Effector memory CD4-positive, alpha-beta T cell (primary cell): ENCODE data around the gene KCNC1.

Source experiments
- DNase-seq, 3 donors: peaks; one replicate each; pipeline ENCODE4 v3.0.0-alpha.2; 2020
- H3K27ac ChIP-seq: 2 replicates; pipeline ENCODE4 v1.7.0; 2013; ENCODE audit warnings: mild to moderate bottlenecking, low read length, moderate library complexity; ENCODE audit not compliant: insufficient read depth, poor library complexity, severe bottlenecking
- H3K27me3 ChIP-seq: replicated peaks from 2 replicates; pipeline ENCODE4 v1.7.0; 2013; ENCODE audit warnings: mild to moderate bottlenecking, low read length; ENCODE audit not compliant: insufficient read depth, control insufficient read depth, poor library complexity, severe bottlenecking
- H3K36me3 ChIP-seq: 2 replicates; pipeline ENCODE4 v1.7.0; 2013; ENCODE audit warnings: mild to moderate bottlenecking, low read length, moderate library complexity; ENCODE audit not compliant: control insufficient read depth, insufficient read depth
- H3K4me1 ChIP-seq: 2 replicates; pipeline ENCODE4 v1.7.0; 2013; ENCODE audit warnings: low read length, mild to moderate bottlenecking; ENCODE audit not compliant: control insufficient read depth, insufficient read depth, poor library complexity, severe bottlenecking
- H3K4me3 ChIP-seq: 2 replicates; pipeline ENCODE4 v1.7.0; 2013; ENCODE audit warnings: low read length, low read depth, mild to moderate bottlenecking; ENCODE audit not compliant: insufficient read depth, poor library complexity, severe bottlenecking
- H3K9me3 ChIP-seq: 2 replicates; pipeline ENCODE4 v1.7.0; 2013; ENCODE audit warnings: mild to moderate bottlenecking, low read length, moderate library complexity; ENCODE audit not compliant: control insufficient read depth

The KCNC1 gene

GRCh38 chr11:17788084-17788483, 53.5 kb downstream of the KCNC1 start:
- Histone ChIP-seq H3K4me1 (no peaks in the 10 kb centered on the region), H3K27ac (no peak overlapping the region), H3K36me3 (no peaks in the 10 kb centered on the region), H3K9me3 (no peaks in the 10 kb centered on the region), H3K4me3 (no peak overlapping the region), H3K27me3 (no peaks in the 10 kb centered on the region)
- no peak for DNase-seq

DNA sequence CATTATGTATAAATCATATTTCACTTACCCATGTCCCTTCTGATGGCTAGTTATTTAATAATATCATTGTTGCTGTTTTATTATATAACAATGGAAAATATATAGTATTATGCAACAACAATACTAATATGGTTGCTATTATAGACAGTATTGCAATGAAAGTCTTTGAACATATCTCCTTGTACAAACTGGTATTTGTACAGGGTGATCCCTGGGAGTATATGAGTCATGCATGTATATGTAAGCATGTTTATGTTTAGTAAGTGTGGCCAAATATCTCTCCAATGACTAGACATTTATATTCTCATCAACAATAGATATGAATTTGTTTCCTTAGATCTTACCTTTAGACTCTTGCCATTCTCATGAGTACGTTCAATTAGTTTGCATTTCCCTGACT, 55.9 kb downstream of the KCNC1 start:
- H3K4me1 ChIP-seq = no peaks in the 10 kb centered on the region
- no peak overlapping the region for H3K4me3 ChIP-seq
- no peak overlapping the region for H3K27ac ChIP-seq
- H3K9me3 ChIP-seq = no peaks in the 10 kb centered on the region
- no peaks in the 10 kb centered on the region for H3K36me3 ChIP-seq
- no peak for DNase-seq
- no peaks in the 10 kb centered on the region for H3K27me3 ChIP-seq

DNA sequence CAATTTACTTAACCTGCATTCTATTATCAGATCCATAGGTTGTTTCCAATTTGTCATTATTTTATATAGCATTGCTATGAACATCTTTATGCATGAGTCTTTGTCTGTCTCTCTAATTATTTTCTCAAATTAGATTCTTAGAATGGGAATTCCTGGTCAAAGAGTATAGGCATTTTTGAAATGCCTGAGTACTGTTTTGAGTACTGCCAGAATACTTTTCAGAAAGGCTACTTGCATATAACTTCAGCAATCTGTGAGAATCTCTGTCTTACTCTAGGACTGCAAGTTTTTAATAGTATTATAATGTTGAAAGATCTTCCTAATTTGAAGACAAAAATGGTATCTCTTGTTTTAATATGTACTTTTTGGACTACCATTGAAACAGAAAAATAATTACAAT, 56.6 kb downstream of the KCNC1 start:
- no peaks in the 10 kb centered on the region for H3K27me3 ChIP-seq
- no peaks in the 10 kb centered on the region for H3K4me1 ChIP-seq
- no peak overlapping the region for H3K27ac ChIP-seq
- no peaks in the 10 kb centered on the region for H3K36me3 ChIP-seq
- DNase-seq = no peak
- H3K9me3 ChIP-seq = no peaks in the 10 kb centered on the region
- no peak overlapping the region for H3K4me3 ChIP-seq

GRCh38 chr11:17792161-17792560, 57.6 kb downstream of the KCNC1 start:
- no peak for DNase-seq
- no peaks in the 10 kb centered on the region for H3K36me3 ChIP-seq

GRCh38 chr11:17793642-17794170, 59.1 kb downstream of the KCNC1 start:
- no peaks in the 10 kb centered on the region for H3K36me3 ChIP-seq
- H3K9me3 ChIP-seq = no peaks in the 10 kb centered on the region
- no peaks in the 10 kb centered on the region for H3K27me3 ChIP-seq
- no peak overlapping the region for H3K4me3 ChIP-seq
- no peaks in the 10 kb centered on the region for H3K4me1 ChIP-seq
- DNase-seq = no peak
- H3K27ac ChIP-seq = no peak overlapping the region

More at GRCh38 chr11:17792161-17792560, 57.6 kb downstream of the KCNC1 start:
- no peaks in the 10 kb centered on the region for H3K9me3 ChIP-seq
- no peaks in the 10 kb centered on the region for H3K4me1 ChIP-seq
- no peak overlapping the region for H3K4me3 ChIP-seq
- H3K27ac ChIP-seq = no peak overlapping the region
- no peaks in the 10 kb centered on the region for H3K27me3 ChIP-seq

DNA sequence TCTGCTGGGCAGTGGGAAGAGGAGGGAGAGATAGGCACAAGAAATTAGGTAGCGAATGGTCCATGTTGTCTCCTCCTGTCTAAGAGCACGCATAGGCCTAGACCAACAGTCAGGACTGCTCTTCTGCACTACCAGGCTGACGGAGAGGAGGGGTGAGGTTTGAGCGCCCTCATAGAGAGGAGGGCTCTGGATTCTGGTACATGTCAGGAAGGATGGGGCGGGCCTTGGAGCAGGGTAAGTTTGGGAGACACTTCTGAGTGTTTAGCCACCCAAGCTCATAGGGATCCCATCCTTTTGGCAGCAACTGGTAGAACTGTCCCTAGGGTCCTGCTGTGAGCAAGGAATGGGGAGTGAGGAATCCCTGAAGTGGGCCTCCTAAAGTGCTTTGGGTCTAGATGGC, 60.4 kb downstream of the KCNC1 start:
- no peaks in the 10 kb centered on the region for H3K4me1 ChIP-seq
- H3K27ac ChIP-seq = no peak overlapping the region
- no peak overlapping the region for H3K4me3 ChIP-seq
- no peaks in the 10 kb centered on the region for H3K9me3 ChIP-seq
- H3K36me3 ChIP-seq = no peaks in the 10 kb centered on the region
- H3K27me3 ChIP-seq = no peaks in the 10 kb centered on the region
- DNase-seq = no peak

DNA sequence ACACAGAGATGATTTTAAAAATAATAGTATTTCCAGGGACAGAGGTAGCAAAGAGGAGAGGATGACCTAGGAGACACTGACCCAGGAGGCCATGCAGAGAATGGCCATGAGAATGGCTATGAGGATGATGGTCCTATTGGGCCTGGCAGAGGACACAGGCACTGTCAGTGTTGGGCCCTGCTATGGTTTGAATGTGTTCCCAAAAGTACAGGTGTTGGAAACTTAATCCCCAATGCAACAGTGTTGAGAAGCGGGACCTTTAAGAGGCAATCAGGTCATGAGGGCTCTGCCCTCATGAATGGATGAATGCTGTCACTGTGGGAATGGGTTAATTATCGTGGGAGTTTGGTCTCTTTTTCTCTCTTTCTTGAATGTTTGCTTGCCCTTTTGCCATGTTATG, 61.6 kb downstream of the KCNC1 start:
- H3K9me3 ChIP-seq = no peaks in the 10 kb centered on the region
- H3K4me3 ChIP-seq = no peak overlapping the region
- H3K27ac ChIP-seq = no peak overlapping the region
- H3K27me3 ChIP-seq = no peaks in the 10 kb centered on the region
- no peak for DNase-seq
- H3K36me3 ChIP-seq = no peaks in the 10 kb centered on the region
- no peaks in the 10 kb centered on the region for H3K4me1 ChIP-seq

- no peaks in the 10 kb centered on the region for H3K4me1 ChIP-seq
- no peaks in the 10 kb centered on the region for H3K9me3 ChIP-seq
- no peak for DNase-seq
- no peak overlapping the region for H3K4me3 ChIP-seq
- no peaks in the 10 kb centered on the region for H3K36me3 ChIP-seq
- H3K27ac ChIP-seq = no peak overlapping the region
- H3K27me3 ChIP-seq = no peaks in the 10 kb centered on the region
Measured at GRCh38 chr11:17798253-17798652, 63.7 kb downstream of the KCNC1 start.

GRCh38 chr11:17798716-17799115, 64.1 kb downstream of the KCNC1 start:
- DNase-seq = no peak
- H3K4me3 ChIP-seq = no peak overlapping the region
- no peaks in the 10 kb centered on the region for H3K4me1 ChIP-seq
- no peaks in the 10 kb centered on the region for H3K9me3 ChIP-seq
- H3K27ac ChIP-seq = no peak overlapping the region
- no peaks in the 10 kb centered on the region for H3K27me3 ChIP-seq
- H3K36me3 ChIP-seq = no peaks in the 10 kb centered on the region

GRCh38 chr11:17799147-17799546, 64.6 kb downstream of the KCNC1 start:
- Histone ChIP-seq H3K4me1 (no peaks in the 10 kb centered on the region), H3K27me3 (no peaks in the 10 kb centered on the region), H3K36me3 (no peaks in the 10 kb centered on the region), H3K27ac (no peak overlapping the region), H3K4me3 (no peak overlapping the region), H3K9me3 (no peaks in the 10 kb centered on the region)
- no peak for DNase-seq

DNA sequence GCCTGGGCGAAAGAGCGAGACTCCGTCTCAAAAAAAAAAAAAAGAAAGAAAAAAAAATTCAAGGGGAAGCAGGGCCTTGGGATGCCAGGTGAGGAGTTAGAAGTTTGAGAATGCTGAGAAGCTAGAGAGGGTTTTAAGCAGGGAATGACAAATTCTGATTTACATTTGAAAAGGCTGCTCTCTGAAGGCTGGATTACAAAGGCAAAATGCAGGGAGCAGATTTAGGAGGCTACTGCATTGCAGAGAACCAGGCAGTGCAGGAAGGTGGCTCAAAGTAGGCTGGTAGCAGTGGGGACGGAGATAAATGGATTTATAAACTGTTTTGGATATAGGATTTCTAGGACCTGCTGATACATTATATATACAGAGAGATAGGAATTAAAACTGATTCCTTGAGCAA, 66.6 kb downstream of the KCNC1 start:
- DNase-seq = no peak
- no peak overlapping the region for H3K4me3 ChIP-seq
- no peak overlapping the region for H3K27ac ChIP-seq
- H3K4me1 ChIP-seq = no peaks in the 10 kb centered on the region
- H3K9me3 ChIP-seq = no peaks in the 10 kb centered on the region
- no peaks in the 10 kb centered on the region for H3K36me3 ChIP-seq
- no peaks in the 10 kb centered on the region for H3K27me3 ChIP-seq
